GM12872 (cell line): ENCODE results near the gene UBB.
A peak's percentile ranks its signal among the peaks of the same experiment; 100 is the strongest.

Source experiments
- CTCF ChIP-seq: IDR thresholded peaks from 3 replicates; pipeline ENCODE4 v1.5.1; 2011; ENCODE audit warnings: low read depth, mild to moderate bottlenecking, low read length, moderate library complexity; ENCODE audit not compliant: insufficient read depth

UBB gene

DNA sequence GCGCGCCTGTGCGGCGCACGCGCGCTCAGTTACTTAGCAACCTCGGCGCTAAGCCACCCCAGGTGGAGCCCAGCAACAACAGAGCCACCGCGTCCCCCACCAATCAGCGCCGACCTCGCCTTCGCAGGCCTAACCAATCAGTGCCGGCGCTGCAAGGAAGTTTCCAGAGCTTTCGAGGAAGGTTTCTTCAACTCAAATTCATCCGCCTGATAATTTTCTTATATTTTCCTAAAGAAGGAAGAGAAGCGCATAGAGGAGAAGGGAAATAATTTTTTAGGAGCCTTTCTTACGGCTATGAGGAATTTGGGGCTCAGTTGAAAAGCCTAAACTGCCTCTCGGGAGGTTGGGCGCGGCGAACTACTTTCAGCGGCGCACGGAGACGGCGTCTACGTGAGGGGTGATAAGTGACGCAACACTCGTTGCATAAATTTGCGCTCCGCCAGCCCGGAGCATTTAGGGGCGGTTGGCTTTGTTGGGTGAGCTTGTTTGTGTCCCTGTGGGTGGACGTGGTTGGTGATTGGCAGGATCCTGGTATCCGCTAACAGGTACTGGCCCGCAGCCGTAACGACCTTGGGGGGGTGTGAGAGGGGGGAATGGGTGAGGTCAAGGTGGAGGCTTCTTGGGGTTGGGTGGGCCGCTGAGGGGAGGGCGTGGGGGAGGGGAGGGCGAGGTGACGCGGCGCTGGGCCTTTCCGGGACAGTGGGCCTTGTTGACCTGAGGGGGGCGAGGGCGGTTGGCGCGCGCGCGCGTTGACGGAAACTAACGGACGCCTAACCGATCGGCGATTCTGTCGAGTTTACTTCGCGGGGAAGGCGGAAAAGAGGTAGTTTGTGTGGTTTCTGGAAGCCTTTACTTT lies at the start of gene UBB:
UBB (plus strand) TSS at position 452 of the 856 bp plus-strand sequence. CDS start 817 bp downstream, outside the sequence.
- peak; percentile 23; the same call in 1 of the 3 replicates for TF ChIP-seq CTCF

GRCh38 chr17:16338391-16338790 lies 42.5 kb upstream of the UBB start:
- no peak for TF ChIP-seq CTCF

DNA sequence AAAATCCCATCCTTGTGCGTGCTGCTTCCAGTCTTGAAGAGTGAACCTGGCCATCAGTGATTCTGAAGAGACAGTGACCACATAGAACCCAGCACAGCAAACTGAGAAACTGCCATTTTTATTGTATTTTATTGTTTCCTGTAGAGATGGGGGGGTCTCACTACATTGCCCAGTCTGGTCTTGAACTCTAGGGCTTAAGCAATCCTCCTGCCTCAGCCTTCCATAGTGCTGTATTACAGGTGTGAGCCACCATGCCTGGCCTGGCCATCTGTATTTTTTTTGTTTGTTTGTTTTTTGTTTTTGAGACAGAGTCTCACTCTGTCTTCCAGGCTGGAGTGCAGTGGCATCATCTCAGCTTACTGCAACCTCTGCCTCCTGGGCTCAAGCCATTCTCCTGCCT lies 41.5 kb upstream of the UBB start:
- no peak for TF ChIP-seq CTCF

DNA sequence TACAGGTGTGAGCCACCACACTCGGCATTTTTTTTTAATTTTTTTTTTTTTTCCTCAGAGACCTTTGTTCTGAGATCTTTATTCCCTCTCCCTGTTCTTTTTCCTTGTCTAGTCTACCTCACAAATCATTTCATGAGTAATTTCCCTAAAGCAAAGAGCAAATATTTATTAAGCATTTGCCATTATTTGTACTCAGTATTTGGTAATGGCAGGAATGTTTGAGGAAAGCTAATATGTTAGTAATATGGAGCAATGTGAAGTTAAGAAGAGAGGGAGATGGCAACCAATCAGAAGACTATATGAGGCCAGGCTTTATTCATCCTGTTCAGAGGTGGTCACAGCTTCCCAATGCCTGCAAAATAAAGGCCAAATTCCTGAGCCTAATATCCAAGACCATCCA lies 40.9 kb upstream of the UBB start:
- no peak for TF ChIP-seq CTCF

DNA sequence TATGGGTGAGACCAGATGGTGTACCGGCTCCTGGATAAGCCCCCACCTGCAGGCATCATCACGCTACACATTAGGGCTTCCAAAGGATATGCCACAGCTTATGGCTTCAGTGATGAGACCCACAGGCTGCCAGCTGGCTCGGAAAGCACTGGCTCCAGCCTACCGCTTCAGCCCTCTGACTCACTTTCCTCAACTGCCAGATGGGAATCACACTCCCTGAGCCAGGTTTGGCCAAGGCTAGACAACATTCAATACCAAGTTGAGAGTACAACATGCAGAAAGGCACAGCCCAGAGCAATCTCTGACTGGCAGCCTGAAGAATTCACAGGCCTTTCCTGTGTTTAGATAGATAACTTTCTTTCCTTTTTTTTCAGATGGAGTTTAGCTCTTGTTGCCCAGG lies 37.9 kb upstream of the UBB start:
- no peak for TF ChIP-seq CTCF

- TF ChIP-seq CTCF: no peak
These were observed 37.3 kb upstream of the UBB start for GRCh38 chr17:16343569-16343968.

DNA sequence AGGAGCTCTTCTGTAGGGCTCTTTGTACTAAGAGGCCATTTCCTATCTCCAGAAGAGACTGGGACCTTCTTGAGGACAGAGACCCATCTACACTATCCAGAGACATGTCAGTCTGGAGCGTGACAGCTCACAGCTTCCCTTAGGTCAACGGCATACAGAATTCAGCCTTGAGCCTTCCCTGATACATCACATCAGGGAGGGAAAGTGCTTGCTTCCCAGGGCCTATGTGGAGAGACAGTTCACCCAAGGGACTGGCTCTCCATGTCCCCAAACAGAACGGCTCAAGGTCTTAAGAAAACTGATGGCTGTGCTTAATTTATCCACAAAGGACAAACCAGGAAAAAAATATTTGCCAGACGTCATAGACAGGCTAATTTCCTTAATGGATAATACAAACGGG lies 35.3 kb upstream of the UBB start:
- TF ChIP-seq CTCF: no peak
